ENCODE measurements around the gene RNF2. TPM values are rescaled to one million over a fixed set of nuclear protein-coding genes. Genes with fewer than 3 reads are reported as not detected.
A peak's percentile ranks its signal among the peaks of the same experiment; 100 is the strongest.
"Not testable (repeated sequence)": the region's sequence is repeated elsewhere in the genome, so short reads cannot be mapped to it uniquely, and the experiment has no call there.

RNF2 gene
- total RNA-seq, result 15.9 TPM
- long read RNA-seq, transcript RNF2-202 (7 exons, 3,606 nt), result major isoform, 18 of 19 reads
- long read RNA-seq, partial matches to known transcripts, result 1 of 19 reads
- long read RNA-seq, other reads (novel, unspliced or antisense), result 0 of 19 reads

- Histone ChIP-seq H3K27me3 (no peaks in the 10 kb centered on the region), H3K36me3 (no peaks in the 10 kb centered on the region), H3K27ac (peak within 1 kb of the TSS; percentile 87), H3K9me3 (no peaks in the 10 kb centered on the region), H3K4me3 (peak within 1 kb of the TSS; percentile 71), H3K4me1 (peaks cover 19% of the 10 kb centered on the region)
- peak; percentile 93 for DNase-seq
- TF ChIP-seq, protein P1, sequence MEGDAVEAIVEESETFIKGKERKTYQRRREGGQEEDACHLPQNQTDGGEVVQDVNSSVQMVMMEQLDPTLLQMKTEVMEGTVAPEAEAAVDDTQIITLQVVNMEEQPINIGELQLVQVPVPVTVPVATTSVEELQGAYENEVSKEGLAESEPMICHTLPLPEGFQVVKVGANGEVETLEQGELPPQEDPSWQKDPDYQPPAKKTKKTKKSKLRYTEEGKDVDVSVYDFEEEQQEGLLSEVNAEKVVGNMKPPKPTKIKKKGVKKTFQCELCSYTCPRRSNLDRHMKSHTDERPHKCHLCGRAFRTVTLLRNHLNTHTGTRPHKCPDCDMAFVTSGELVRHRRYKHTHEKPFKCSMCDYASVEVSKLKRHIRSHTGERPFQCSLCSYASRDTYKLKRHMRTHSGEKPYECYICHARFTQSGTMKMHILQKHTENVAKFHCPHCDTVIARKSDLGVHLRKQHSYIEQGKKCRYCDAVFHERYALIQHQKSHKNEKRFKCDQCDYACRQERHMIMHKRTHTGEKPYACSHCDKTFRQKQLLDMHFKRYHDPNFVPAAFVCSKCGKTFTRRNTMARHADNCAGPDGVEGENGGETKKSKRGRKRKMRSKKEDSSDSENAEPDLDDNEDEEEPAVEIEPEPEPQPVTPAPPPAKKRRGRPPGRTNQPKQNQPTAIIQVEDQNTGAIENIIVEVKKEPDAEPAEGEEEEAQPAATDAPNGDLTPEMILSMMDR (IDR thresholded peaks at IDR 0.05), result no peak
- intact Hi-C loops (cut with DNase I), result no loop called here
- ATAC-seq, result peak; percentile 96
Measured at GRCh38 chr1:185044981-185045813, at the start of gene RNF2. Gene RNF2 (plus strand): TSS chr1:185045558. CDS start chr1:185087554, 41,996 bp downstream.

GRCh38 chr1:184999974-185000373, 45.4 kb upstream of the RNF2 start:
- H3K4me1 ChIP-seq; H3K4me3 ChIP-seq; H3K27ac ChIP-seq; ATAC-seq; H3K27me3 ChIP-seq; H3K36me3 ChIP-seq; H3K9me3 ChIP-seq; DNase-seq; intact Hi-C loops (cut with DNase I): not testable (repeated sequence)

GRCh38 chr1:185001312-185001880, 44.0 kb upstream of the RNF2 start:
- intact Hi-C loops (cut with DNase I); DNase-seq; H3K27ac ChIP-seq; H3K4me3 ChIP-seq; H3K27me3 ChIP-seq; H3K36me3 ChIP-seq; H3K9me3 ChIP-seq; ATAC-seq; H3K4me1 ChIP-seq: not testable (repeated sequence)

DNA sequence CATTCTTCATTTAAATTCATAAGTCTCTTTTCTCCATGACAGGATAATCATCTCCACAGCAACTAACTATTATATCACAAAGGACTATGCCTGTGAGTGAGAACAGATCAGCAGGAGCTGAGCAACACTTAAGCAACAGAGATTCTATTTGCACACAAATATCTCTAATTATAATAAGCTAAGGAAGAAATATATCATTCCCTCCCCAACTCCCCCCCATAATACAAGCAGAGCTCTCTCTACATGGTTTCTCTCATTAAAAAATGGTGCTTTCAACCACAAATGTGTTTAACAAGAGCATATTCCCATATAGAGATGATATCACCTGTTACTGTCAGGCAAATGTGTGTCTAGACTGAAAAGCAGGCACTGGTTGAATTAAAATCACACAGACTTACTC, 36.5 kb upstream of the RNF2 start:
- no peaks in the 10 kb centered on the region for H3K27me3 ChIP-seq
- no peak overlapping the region for H3K4me3 ChIP-seq
- TF ChIP-seq, protein P1 (IDR thresholded peaks at IDR 0.05), result no peak
- no peak overlapping the region for H3K27ac ChIP-seq
- H3K36me3 ChIP-seq, result no peaks in the 10 kb centered on the region
- ATAC-seq (no peak), DNase-seq (no peak)
- H3K9me3 ChIP-seq, result no peaks in the 10 kb centered on the region
- intact Hi-C loops (cut with DNase I), result no loop called here
- no peaks in the 10 kb centered on the region for H3K4me1 ChIP-seq

- ATAC-seq, result no peak
- intact Hi-C loops (cut with DNase I), result no loop called here
- Histone ChIP-seq H3K36me3 (no peaks in the 10 kb centered on the region), H3K4me1 (no peaks in the 10 kb centered on the region), H3K27ac (no peak overlapping the region), H3K4me3 (no peak overlapping the region), H3K9me3 (no peaks in the 10 kb centered on the region), H3K27me3 (no peaks in the 10 kb centered on the region)
- TF ChIP-seq, protein P1 (IDR thresholded peaks at IDR 0.05), result no peak
- no peak for DNase-seq
Measured at GRCh38 chr1:185010361-185010760, 35.0 kb upstream of the RNF2 start.

DNA sequence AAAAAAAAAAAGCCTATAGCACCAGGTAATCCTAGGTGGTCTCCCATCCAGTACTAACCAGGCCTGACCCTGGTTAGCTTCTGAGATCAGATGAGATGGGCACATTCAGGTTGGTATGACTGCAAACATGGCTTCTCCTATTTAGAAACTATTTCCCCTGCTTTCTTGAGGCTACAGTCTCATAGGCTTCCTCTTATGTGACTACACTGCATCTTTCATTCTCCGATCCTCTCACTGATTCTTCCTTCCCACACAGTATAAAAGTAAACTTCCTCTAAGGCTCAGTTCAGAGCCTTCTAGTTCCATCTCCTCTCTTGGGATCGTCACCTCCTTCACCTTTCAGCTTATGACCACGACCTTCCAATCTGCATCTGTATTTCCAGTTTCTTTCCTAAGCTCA, 30.4 kb upstream of the RNF2 start:
- H3K9me3 ChIP-seq, result no peaks in the 10 kb centered on the region
- DNase-seq (no peak), ATAC-seq (peak; percentile 41)
- no peak overlapping the region for H3K4me3 ChIP-seq
- no peak overlapping the region for H3K27ac ChIP-seq
- no peaks in the 10 kb centered on the region for H3K27me3 ChIP-seq
- no peaks in the 10 kb centered on the region for H3K4me1 ChIP-seq
- intact Hi-C loops (cut with DNase I), result no loop called here
- TF ChIP-seq, protein P1 (IDR thresholded peaks at IDR 0.05), result no peak
- H3K36me3 ChIP-seq, result no peaks in the 10 kb centered on the region
